Measurements from ENCODE around the gene ADARB2. TPM values are rescaled to one million over a fixed set of nuclear protein-coding genes. Genes with fewer than 3 reads are reported as not detected.

Gene ADARB2
- polyA plus RNA-seq, 3 donors, result not detected

DNA sequence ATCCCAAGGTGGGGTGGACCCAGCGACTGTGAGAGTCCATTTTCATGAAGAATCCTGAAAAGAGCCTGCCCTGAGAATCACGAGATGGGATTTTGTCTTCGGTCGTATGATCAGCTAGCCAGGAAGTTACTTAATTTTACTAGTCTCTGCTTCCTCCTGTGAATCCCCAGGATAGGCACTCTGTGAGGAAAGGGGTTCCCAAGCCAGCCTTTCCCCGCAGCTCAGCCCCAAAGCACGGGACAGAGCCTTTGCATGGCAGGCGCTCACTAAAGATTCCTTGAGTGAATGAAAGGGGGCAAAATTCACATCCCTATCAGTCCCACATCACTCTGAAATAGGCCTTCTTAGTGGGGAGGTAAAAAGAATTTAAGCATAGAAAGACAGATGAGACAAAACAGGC, 219.6 kb downstream of the ADARB2 start:
- Histone ChIP-seq H4K20me1 (ENCODE audit: insufficient read depth, low read length) (no peaks in the 10 kb centered on the region), H3K9me3 (replicated peaks in 1 of 2; ENCODE audit: control insufficient read depth in 1 of 2, insufficient read depth in 1 of 2, low read length in 2 of 2) (peaks cover 0 to 5% of the 10 kb centered on the region in 2 donors), H3K36me3 (replicated peaks in 1 of 2; ENCODE audit: control insufficient read depth in 1 of 2, insufficient read depth in 2 of 2, low read length in 2 of 2) (no peaks in the 10 kb centered on the region), H3K27me3 (ENCODE audit: control insufficient read depth in 2 of 2, insufficient read depth in 2 of 2, low read length in 2 of 2) (no peaks in the 10 kb centered on the region), H3K9ac (ENCODE audit: insufficient read depth, low read length, poor library complexity, severe bottlenecking) (no peak overlapping the region), H3K4me3 (replicated peaks in 1 of 3; ENCODE audit: low read depth in 2 of 3, low read length in 3 of 3) (no peak overlapping the region), H3K79me2 (ENCODE audit: insufficient read depth, low read length) (no peaks in the 10 kb centered on the region), H2AFZ (ENCODE audit: insufficient read depth, low read depth, low read length, poor library complexity, severe bottlenecking) (no peak overlapping the region), H3K4me1 (ENCODE audit: control insufficient read depth in 1 of 2, insufficient read depth in 2 of 2, low read length in 2 of 2) (no peaks in the 10 kb centered on the region), H3K4me2 (replicated peaks; ENCODE audit: extremely low read depth, low read length, poor library complexity, severe bottlenecking) (no peak overlapping the region), H3K27ac (ENCODE audit: low read depth in 1 of 2, low read length in 2 of 2) (no peak overlapping the region)
- DNase-seq, result no peak
- Mint-ChIP-seq H3K4me1 (no peaks in the 10 kb centered on the region), H3K4me3 (no peak overlapping the region), H3K36me3 (no peaks in the 10 kb centered on the region), H3K9me3 (peaks cover 0 to 6% (median 1%) of the 10 kb centered on the region in 7 donors), H3K27me3 (ENCODE audit: low read depth in 3 of 3) (peaks cover 2 to 9% (median 2%) of the 10 kb centered on the region in 3 donors), H3K27ac (no peak overlapping the region)
- 75% methylated on average over 4 of the region's 7 CpGs for WGBS (ENCODE audit: insufficient coverage)
- intact Hi-C loops (cut with micrococcal nuclease), result no loop called here
- TF ChIP-seq CTCF (IDR thresholded peaks at IDR 0.05), result no peak

- Mint-ChIP-seq H3K4me3 (no peak overlapping the region), H3K9me3 (peaks cover 0 to 6% (median 1%) of the 10 kb centered on the region in 7 donors), H3K4me1 (no peaks in the 10 kb centered on the region)
Measured at GRCh38 chr10:1516492-1517165, 220.7 kb downstream of the ADARB2 start.

More at GRCh38 chr10:1516492-1517165, 220.7 kb downstream of the ADARB2 start:
- no peak overlapping the region for H3K4me3 ChIP-seq (replicated peaks in 1 of 3; ENCODE audit: low read depth in 2 of 3, low read length in 3 of 3)
- no peaks in the 10 kb centered on the region for H3K36me3 Mint-ChIP-seq
- no peak overlapping the region for H2AFZ ChIP-seq (ENCODE audit: insufficient read depth, low read depth, low read length, poor library complexity, severe bottlenecking)
- no peaks in the 10 kb centered on the region for H3K27me3 ChIP-seq (ENCODE audit: control insufficient read depth in 2 of 2, insufficient read depth in 2 of 2, low read length in 2 of 2)
- no peak for TF ChIP-seq CTCF (IDR thresholded peaks at IDR 0.05)
- H3K4me2 ChIP-seq (replicated peaks; ENCODE audit: extremely low read depth, low read length, poor library complexity, severe bottlenecking), result no peak overlapping the region
- DNase-seq, result no peak
- no peak overlapping the region for H3K27ac ChIP-seq (ENCODE audit: low read depth in 1 of 2, low read length in 2 of 2)
- no peak overlapping the region for H3K27ac Mint-ChIP-seq
- peaks cover 0 to 7% of the 10 kb centered on the region in 2 donors for H3K9me3 ChIP-seq (replicated peaks in 1 of 2; ENCODE audit: control insufficient read depth in 1 of 2, insufficient read depth in 1 of 2, low read length in 2 of 2)
- no peak overlapping the region for H3K9ac ChIP-seq (ENCODE audit: insufficient read depth, low read length, poor library complexity, severe bottlenecking)
- intact Hi-C loops (cut with micrococcal nuclease), result no loop called here
- no peaks in the 10 kb centered on the region for H3K36me3 ChIP-seq (replicated peaks in 1 of 2; ENCODE audit: control insufficient read depth in 1 of 2, insufficient read depth in 2 of 2, low read length in 2 of 2)
- H3K79me2 ChIP-seq (ENCODE audit: insufficient read depth, low read length), result no peaks in the 10 kb centered on the region
- no peaks in the 10 kb centered on the region for H4K20me1 ChIP-seq (ENCODE audit: insufficient read depth, low read length)
- no peaks in the 10 kb centered on the region for H3K4me1 ChIP-seq (ENCODE audit: control insufficient read depth in 1 of 2, insufficient read depth in 2 of 2, low read length in 2 of 2)
- WGBS (ENCODE audit: insufficient coverage), result 90% methylated on average over 20 of the region's 29 CpGs
- peaks cover 2 to 6% (median 2%) of the 10 kb centered on the region in 3 donors for H3K27me3 Mint-ChIP-seq (ENCODE audit: low read depth in 3 of 3)
